Measurements from ENCODE around the gene ZC3H4.

Gene ZC3H4

DNA sequence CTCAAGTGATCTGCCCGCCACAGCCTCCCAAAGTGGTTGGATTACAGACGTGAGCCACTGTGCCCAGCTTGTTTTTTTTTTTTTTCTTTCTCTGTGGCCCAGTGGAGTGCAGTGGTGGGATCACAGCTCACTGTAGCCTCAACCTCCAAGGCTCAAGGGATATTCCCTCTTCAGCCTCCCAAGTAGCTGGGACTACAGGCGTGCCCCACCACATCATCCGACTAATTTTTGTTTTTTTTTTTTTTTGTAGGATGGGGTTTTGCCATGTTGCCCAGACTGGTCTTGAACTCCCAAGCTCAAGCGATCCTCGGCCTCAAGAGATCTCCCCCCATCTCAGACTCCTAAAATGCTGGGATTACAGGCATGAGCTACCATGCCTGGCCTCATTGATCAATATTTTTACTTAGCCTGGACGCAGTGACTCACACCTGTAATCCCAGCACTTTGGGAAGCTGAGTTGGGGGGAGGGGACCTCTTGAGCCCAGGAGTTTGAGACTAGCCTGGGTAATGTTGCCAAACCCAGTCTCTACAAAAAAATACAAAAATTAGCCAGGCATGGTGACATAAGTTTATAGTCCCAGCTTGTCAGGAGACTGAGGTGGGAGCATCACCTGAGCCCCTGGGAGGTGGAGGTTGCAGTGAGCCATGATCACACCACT is 18.7 kb upstream of the ZC3H4 start:
- no peak for DNase-seq

DNA sequence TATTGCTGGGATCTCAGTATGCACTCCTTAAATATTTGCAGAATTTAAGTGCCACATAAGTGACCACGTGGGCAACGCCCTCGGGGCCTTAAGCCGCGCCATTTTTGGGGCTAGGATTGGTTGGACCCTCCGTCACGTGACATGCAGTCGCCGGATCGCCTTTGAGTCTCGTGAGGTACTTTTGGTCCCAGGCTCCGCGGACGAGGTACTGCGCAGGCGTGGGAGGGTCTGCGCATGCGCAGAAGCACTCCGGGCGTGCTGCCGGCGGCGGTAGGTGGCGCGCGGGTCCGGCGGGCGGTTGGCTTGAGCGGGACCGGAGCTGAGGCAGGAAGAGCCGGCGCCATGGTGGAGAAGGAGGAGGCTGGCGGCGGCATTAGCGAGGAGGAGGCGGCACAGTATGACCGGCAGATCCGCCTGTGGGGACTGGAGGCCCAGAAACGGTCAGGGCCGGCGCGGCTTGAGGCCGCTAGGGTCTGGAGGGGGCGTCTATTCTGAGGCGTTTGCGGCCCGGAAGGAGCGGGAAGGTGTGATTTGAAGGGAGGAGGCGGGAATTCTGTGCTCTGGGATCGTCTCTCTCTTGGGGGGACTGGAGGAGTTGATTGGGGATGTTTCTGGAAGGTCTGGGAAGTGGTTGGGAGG is 17.1 kb upstream of the ZC3H4 start, which contains the start of gene SAE1:
TSS of gene SAE1 (plus strand) at position 247 of the 639 bp plus-strand sequence. CDS start at position 343, 96 bp downstream.
- peak; percentile 98 for DNase-seq

DNA sequence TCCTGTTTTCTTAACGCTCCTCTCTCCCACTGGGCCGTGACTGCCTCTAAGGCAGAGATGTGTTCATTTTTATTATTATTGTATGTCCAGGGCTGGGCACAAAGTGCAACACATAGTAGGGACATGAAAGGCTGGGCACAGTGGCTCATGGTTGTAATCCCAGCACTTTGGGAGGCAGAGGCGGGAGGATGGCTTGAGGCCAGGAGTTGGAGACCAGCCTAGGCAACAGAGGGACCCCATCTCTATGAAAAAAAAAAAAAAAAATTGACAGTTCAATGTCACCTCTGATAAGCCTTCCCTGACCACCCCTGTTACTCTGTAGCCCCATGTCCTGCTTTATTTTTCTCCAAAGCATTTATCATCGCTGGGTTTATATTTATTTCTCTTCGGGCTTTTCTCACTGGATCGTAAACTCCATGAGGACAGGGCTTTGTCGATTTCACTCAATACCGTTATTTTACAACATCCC is 16.6 kb upstream of the ZC3H4 start:
- no peak for DNase-seq

DNA sequence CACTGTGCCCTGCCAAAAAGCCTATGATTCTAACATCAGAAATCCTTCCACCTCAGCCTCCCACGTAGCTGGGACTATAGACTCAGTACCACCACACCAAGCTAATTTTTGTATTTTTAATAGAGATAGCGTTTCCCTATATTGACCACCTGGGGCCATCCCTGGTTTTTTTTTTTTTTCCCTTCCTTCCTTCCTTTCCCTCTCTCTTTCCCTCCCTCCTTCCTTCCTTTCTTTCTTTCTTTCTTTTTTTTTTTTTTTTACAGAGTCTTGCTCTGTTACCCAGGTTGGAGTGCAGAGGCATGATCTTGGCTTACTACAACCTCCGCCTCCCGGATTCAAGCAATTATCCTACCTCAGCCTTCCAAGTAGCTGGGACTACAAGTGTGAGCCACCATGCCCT is 16.0 kb upstream of the ZC3H4 start:
- no peak for DNase-seq

DNA sequence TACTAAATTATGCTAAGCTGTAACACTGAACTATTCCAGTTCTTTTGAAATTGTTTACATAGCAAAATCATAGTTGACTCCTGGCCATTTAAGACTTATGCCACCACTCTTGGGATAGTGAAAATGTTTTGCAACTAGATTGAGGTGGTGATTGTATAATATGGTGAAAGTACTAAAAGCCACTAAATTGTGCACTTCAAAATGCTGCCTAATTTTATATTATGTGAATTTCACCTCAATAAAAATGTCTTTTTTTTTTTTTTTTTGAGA is 12.0 kb upstream of the ZC3H4 start:
- DNase-seq = no peak

DNA sequence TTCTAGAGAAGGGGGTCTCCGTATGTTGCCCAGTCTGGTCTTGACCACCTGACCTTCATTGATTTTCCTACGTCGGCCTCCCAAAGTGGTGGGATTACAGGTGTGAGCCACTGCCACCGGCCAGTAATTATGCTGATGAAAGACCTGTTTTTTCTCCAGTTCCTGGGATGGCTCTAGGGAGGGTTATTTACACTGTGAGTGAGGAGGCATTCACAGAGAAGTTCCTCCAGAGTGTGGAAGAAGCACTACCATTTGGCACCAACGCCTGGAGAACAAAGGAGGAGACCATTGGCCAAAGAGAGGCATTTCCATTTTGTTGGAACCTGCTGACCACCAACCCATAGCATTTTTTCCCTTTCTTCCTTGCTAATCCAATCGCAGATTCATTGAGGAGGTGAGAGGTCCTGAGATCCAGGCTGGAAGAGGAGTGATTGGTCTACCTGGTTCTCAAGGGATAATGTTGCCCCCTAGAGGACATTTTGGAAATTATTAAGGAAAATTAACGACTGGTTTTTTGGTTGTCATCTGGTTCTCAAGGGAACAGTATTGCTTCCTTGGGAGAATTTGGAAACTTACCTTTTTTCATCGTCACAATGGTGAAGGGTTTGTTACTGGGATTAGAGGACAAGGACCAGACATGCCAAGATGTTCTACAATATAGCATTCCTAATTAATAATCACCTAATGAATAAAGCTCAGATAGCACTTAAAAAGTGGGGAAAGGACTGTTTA is 11.5 kb upstream of the ZC3H4 start:
- peak; percentile 59 for DNase-seq

DNA sequence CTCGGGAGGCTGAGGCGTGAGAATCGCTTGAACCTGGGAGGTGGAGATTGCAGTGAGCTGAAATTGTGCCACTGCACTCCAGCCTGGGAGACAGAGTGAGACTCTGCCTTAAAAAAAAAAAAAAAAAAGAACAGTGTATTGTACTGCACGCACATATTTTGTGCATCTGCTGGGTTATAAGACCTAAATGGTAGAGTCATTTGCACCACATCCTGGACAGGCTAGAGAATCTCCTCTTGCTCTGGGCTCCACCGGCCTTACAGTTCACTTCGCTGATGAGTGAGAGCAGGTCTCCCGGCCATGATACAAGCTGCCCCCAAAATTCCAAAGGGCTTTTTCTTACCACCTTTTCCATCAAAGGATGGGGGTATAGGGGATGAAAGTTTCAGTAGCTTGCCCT is 9.8 kb upstream of the ZC3H4 start:
- DNase-seq = no peak

DNA sequence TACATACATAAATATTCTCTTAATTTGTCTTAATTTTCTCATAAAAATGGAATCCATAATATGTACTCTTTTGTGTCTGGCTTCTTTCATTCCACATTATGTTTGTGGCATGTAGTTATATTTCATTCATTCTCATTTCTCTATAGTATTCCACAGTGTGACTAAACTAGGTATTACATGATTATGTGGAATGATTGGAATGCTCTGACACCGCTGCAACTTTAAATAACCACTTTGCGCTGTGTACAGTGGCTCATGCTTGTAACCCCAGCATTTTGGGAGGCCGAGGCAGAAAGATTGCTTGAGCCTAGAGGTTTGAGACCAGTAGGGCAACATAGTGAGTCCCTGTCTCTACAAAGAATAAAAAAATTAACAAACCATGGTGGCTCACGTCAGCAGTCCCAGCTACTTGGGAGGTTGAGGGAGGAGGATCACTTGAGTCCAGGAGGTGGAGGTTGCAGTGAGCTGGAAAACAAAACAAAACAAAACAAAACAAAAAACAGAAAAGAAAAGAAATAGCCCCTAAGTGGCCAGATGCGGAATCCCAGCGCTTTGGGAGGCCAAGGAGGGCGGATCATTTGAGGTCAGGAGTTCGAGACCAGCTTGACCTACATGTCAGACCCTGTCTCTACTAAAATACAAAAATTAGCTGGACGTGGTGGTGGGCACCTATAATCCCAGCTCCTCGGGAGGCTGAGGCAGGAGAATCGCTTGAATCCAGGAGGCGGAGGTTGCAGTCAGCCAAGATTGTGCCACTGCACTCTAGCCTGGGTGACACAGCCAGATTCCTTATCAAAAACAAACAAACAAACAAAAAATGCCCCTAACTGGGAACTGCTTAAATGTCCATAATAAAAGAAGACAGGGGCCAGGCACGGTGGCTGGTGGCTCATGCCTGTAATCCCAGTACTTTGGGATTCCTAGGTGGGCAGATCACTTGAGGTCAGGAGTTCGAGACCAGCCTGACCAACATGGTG is 9.1 kb upstream of the ZC3H4 start:
- DNase-seq = no peak

DNA sequence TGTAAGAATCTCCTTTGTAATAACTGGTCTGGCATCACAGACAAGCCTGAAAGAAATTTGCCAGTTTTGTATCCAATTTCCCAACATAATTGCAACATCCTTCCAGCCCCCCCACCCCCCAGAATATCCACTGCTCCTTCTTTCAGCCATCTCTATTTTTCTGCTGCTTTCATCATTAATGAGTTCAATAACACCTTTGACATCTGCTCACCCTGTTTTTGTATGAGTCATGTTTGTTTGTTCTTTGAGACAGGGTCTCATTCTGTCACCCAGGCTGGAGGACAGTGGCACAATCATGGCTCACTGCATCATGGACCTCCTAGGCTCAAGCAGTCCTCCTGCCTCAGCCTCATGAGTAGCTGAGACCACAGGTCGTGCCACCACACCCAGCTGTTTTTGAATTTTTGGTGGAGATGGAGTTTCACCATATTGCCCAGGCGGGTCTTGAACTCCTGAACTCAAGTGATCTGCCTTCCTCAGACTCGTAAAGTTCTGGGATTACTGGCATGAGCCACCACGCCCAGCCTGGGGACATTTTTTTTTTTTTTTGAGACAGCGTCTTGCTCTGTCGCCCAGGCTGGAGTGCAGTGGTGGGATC is 7.0 kb upstream of the ZC3H4 start:
- DNase-seq = no peak

DNA sequence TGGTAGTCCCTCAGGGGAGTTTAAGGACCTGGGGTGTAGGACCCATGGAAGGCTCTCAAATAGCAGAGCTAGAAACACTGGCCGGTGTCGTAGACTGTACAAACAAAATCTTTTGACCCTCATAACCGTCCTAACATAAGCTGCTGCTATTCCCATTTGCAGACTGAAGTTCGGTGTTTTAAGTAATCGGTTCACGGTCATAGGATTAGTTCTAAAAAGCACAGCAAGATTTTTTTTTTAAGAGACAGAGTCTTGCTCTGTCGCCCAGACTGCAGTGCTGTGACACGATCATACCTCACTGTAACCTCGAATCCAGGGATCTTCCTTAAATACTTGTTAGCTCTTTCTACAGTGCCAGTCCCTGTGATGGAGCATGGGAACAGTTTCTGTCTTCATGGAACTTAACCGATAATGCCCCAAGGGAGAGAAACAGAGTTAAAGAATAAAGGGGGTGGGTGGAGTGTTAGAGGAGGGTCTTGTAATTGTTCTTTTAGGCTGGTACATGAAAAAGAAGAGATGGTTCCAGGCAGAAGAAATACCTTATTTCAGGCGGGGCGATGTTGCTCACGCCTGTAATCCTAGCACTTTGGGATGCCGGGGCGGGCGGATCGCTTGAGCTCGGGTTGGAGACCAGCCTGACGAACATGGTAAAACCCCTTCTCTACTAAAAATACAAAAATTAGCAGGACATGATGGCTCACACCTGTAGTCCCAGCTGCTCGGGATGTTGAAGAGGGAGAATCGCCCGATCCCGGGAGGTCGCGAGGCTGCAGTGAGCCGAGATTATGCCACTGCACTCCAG is 475 bp upstream of the ZC3H4 start:
- DNase-seq = no peak

DNA sequence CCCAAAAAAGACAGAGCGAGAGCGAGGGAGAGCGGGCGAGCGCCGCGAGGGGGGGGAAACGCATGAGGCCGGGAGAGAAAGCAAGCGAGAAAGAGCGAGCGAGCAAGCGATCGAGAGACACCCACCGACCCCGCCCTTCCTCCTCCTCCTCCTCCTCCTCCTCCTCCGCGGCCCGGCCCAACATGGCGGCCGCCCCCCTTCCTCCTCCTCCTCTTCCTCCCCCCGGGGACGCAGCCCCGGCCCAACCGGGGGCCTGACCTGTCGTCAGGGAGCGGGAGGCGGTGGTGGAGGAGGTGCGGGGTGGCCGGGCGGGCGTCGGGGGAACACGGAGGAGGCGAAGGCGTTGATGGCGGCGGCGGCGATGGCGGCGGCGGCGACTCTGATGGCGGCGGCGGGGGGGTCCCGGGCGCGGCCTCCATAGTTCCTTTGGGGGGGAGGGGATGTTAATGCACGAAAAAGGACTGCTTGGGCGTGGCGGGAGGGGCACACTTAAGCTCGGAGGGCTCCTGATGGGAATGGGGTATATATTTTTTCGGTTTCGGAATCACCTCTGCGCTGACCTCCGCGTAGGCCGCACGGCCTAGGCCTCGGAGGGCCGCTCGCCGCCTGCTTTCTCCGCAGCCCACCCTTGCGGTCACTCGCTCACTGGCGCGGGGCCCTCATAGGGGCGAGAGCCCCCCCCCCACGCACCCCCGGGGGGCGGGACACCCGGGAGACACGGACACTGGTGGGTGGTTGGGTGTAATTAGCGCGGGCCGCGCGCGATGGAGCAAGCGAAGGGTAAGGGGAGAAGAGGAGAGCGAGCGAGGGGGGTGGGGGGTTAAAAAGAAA is 1.2 kb downstream of the ZC3H4 start:
- peak; percentile 93 for DNase-seq

DNA sequence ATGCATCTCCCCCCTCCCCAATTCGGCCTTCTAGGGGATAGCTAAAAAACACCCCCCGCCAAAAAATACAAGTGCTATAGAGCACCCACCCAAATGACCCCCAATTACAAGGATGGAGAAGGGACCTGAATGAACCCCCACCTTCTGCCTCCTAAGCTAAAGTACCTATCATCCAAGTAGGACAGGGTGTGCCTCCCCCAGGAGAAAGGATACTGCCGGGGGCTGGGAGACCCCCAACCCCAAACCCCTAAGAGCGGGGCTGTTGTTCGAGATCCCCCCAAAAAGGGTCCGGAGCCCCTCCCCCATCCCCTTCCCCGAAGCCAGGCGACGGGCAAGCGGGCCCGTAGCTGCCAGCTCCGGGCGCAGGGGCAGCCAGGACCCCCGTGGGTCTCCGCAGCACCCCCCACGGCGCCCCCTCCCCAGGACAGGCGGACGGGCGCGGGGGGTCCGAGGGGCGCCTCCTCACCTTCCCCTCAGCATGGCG is 1.9 kb downstream of the ZC3H4 start:
- DNase-seq = no peak

DNA sequence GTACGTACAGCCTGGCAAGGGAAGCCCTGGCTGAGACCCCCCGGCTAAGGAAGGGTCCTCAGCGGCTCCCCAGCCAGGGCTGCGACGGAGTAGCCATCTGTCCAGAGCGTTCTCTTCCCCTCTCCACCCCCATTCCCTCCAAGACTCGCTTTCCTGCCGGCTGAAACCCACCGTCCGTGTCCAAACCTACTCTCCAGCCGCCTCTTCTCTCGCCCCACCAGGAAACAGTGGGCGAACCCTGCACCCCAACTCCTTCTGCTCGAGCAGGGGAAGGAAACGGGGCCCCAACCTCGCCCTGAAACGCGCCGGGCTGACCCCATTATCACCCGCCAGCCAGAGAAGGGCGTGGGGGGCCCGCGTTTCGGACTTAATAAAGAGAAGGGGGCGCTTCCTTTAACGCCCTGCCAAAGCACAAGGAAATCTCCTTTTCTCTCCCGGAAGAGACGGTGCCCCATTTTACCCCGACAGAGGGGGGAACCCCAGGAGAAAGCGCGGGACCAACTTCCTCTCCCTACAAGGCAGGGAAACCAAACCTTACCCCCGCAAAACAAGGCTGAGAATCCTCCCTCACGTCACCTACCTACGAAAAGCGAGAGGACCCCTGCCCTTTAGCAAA is 2.5 kb downstream of the ZC3H4 start:
- peak; percentile 59 for DNase-seq

DNA sequence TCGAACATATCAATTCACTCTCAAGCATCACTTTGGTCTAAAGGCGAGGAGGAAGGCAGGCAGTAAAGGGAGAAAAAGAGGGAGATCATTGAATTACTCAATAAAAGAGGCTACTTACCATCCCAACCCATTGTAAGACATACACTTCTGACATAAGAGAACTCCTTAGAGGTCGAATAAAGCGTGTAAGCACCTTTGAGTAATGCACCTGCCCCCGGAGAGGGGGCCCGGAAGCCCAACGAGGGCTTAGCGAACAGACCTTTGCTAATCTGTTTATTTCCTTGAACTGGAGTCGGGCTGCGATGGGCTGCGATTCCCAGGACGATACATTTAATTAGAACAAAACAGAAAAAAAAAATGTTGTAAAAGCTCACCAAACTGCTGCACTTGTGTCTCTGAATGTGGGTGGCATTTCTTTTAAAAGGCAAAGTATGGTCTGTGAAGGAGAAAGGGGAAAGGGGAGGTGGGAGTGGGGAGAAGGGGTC is 3.0 kb downstream of the ZC3H4 start:
- DNase-seq = peak; percentile 64

DNA sequence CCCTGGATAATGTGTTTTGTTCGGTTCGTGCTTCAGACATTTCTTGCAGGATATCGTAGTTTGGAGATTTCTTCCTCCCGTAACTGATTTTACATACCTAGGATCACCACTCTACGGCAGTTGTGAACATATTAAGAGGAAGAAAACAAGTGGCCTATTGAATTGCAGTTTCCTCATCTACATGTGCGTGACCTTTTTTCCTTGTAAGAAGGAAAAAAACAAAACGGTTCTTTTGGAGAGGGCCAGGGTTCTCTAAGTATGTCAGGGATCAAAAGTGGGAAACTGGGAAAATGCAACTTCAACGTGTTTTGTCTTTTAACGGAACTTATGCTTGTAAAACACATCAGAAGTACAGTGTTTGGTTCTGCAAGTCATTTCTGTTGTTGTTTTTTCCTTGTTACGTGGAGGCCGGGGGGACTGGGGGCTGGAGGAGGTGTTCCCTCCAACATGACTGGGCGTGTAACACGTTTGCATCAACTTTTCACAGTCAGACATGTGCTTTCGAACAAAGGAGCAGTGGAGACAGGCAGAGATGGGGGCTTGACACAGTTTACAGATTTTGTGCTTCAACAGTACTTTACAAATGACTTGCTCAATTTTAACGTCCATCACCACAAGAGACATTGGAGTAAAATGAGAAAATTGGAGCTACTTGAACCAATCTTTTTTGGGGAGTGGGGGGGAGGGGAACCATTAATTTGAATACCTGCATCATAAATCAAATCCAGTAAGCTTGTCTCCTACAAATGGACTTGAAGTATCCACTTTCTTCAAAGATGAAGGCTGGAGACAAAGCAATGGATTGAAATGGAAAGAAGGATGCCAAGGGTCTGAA is 3.8 kb downstream of the ZC3H4 start:
- DNase-seq = peak; percentile 90

DNA sequence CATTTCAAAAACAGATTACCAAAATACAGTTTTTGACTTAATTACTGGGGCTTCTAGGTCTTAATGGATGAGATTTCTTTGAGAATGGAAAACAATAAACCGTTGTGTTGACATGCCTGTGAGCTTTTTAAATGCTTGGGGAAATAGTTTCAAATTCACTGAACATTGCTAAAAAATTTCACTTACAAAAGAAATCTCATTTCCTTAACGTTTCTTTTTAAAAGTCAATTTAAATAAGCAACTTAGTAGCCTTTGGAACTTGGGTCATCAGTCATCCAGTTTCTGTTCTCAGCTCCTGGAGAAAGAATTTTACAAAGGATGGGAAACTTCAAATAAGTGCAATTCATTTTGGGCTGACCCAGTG is 4.4 kb downstream of the ZC3H4 start:
- DNase-seq = no peak

DNA sequence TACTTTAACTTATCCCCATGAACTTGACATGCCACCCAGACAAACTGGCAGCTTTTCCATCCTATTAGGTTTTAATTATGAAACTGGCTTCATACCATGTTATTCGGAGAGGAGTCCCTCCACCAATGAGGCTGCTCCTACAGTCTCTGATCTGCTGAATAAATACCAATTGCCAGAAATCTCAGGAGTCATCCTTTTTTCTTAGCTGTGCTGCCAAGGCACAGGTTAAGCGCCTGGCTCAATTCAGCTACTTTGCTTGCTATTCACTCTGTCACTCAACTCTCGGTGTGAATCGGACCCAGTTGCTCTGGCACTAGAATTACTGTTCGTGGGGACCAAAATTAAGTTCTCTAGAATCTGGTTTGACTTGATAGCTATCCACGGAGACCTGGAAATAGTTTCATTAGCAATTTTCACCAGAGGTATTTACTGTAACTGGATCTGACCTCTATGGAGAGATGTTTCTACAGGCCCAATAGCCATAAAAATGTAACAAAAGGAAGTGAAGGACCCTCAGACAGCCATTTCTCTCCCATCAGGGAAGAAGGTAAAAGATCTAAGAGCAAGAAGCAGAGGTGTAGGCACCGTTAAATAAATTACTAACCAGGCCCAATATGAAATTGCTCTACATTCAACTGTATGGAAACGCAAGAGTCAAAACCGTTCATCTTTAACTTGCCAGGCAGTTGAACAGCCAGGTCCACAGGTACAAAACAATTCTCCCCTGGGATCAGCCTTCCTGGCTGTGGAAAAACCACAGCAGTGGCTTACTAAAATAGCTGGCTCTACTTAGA is 5.4 kb downstream of the ZC3H4 start:
- DNase-seq = peak; percentile 45
